ENCODE results near the gene ATP6AP1.

ATP6AP1 gene

DNA sequence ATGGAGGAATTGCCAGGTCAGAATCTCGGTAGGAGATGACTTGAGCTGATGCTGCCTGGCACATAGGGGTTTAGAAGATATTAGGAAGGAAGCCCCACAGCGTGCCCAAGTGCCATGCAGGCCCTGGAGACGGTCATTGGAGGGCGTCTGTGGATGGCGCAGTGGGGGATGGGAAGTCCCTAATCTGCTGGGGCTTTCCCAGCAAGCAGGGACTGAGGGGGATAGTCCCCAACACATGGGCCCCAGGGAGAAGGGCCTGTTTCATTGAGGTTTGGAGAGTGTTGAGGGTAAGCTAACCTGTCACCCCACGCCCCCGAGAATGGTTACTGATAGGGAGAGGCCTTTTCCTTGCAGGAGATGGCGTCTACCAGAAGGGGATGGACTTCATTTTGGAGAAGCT lies 9.3 kb upstream of the ATP6AP1 start:
- Histone ChIP-seq H3K9me3 (ENCODE audit: control insufficient read depth, insufficient read depth, low read length) (no peaks in the 10 kb centered on the region), H3K4me3 (ENCODE audit: low read length) (no peak overlapping the region), H3K4me1 (ENCODE audit: control insufficient read depth, low read length) (no peaks in the 10 kb centered on the region), H3K79me2 (ENCODE audit: control insufficient read depth, low read length) (no peaks in the 10 kb centered on the region), H4K20me1 (ENCODE audit: control insufficient read depth, insufficient read depth, low read depth, low read length) (no peaks in the 10 kb centered on the region), H3K27me3 (ENCODE audit: control insufficient read depth, low read length) (no peaks in the 10 kb centered on the region), H3F3A (ENCODE audit: control insufficient read depth, insufficient read depth) (no peaks in the 10 kb centered on the region), H3K36me3 (ENCODE audit: control insufficient read depth, low read length) (no peaks in the 10 kb centered on the region), H3K27ac (ENCODE audit: low read depth, low read length) (no peak overlapping the region), H3K9me2 (replicated peaks; ENCODE audit: control insufficient read depth, low read length) (no peaks in the 10 kb centered on the region), H3K4me2 (ENCODE audit: low read length) (no peak overlapping the region)
- TF ChIP-seq, protein P1, sequence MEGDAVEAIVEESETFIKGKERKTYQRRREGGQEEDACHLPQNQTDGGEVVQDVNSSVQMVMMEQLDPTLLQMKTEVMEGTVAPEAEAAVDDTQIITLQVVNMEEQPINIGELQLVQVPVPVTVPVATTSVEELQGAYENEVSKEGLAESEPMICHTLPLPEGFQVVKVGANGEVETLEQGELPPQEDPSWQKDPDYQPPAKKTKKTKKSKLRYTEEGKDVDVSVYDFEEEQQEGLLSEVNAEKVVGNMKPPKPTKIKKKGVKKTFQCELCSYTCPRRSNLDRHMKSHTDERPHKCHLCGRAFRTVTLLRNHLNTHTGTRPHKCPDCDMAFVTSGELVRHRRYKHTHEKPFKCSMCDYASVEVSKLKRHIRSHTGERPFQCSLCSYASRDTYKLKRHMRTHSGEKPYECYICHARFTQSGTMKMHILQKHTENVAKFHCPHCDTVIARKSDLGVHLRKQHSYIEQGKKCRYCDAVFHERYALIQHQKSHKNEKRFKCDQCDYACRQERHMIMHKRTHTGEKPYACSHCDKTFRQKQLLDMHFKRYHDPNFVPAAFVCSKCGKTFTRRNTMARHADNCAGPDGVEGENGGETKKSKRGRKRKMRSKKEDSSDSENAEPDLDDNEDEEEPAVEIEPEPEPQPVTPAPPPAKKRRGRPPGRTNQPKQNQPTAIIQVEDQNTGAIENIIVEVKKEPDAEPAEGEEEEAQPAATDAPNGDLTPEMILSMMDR (IDR thresholded peaks at IDR 0.05; ENCODE audit: low read depth, low read length, poor library complexity, severe bottlenecking), result no peak
- no peak for TF ChIP-seq EZH2phosphoT487 (IDR thresholded peaks at IDR 0.05; ENCODE audit: borderline replicate concordance, low read length)

DNA sequence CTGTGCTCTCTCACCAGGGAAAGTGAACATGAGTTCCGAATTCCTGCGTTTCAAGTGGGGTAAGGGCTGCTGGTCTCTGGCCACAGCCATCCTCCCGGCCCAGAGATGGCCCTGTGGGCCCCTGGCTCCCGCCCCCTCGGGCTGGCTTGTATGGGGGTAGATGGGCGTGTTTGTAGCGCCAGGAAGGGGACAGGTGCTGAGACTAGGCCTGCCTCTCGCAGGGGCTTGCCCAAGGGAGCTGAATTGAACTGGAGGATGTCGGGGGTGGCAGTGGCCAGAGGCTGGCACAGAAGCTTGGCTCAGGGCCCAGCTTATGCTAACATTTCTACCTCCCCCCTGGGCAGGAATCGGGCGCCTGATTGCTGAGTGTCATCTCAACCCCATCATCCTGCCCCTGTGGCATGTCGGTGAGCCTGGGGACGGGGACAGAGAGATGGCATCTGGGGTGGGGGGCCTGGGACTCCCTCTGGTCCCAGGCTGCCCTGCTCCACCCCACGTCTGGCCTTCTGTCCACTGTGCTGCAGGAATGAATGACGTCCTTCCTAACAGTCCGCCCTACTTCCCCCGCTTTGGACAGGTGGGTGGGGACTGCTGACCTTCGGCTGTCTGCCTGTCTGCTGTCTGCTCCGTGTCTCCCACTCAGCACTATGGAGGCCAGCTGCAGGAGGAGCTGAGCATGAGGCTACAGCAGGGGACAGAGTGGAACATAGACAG lies 8.6 kb upstream of the ATP6AP1 start:
- Histone ChIP-seq H3K27ac (ENCODE audit: low read depth, low read length) (no peak overlapping the region), H3K9me3 (ENCODE audit: control insufficient read depth, insufficient read depth, low read length) (no peaks in the 10 kb centered on the region), H3F3A (ENCODE audit: control insufficient read depth, insufficient read depth) (no peaks in the 10 kb centered on the region), H3K4me3 (ENCODE audit: low read length) (no peak overlapping the region), H3K27me3 (ENCODE audit: control insufficient read depth, low read length) (no peaks in the 10 kb centered on the region), H4K20me1 (ENCODE audit: control insufficient read depth, insufficient read depth, low read depth, low read length) (no peaks in the 10 kb centered on the region), H3K4me2 (ENCODE audit: low read length) (no peak overlapping the region), H3K9me2 (replicated peaks; ENCODE audit: control insufficient read depth, low read length) (no peaks in the 10 kb centered on the region), H3K79me2 (ENCODE audit: control insufficient read depth, low read length) (no peaks in the 10 kb centered on the region), H3K36me3 (ENCODE audit: control insufficient read depth, low read length) (no peaks in the 10 kb centered on the region), H3K4me1 (ENCODE audit: control insufficient read depth, low read length) (no peaks in the 10 kb centered on the region)
- TF ChIP-seq EZH2phosphoT487 (IDR thresholded peaks at IDR 0.05; ENCODE audit: borderline replicate concordance, low read length), result no peak
- TF ChIP-seq, protein P1 (IDR thresholded peaks at IDR 0.05; ENCODE audit: low read depth, low read length, poor library complexity, severe bottlenecking), result no peak

DNA sequence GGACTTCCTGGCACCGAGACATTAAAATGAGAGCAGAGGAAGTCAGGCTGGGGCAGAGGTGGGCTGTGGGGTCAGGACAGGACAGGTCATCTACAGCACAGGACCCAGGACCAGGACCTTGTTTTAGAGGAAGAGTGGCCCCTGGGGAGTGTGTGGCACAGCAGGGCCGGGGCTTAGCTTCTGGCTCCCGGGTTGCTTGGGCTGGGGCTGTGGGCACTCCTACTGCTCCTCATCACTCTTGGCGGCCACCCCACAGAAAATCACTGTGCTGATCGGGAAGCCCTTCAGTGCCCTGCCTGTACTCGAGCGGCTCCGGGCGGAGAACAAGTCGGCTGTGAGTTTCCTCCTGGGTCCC lies 8.1 kb upstream of the ATP6AP1 start:
- no peak overlapping the region for H3K4me2 ChIP-seq (ENCODE audit: low read length)
- no peaks in the 10 kb centered on the region for H3F3A ChIP-seq (ENCODE audit: control insufficient read depth, insufficient read depth)
- no peaks in the 10 kb centered on the region for H3K9me3 ChIP-seq (ENCODE audit: control insufficient read depth, insufficient read depth, low read length)
- TF ChIP-seq, protein P1 (IDR thresholded peaks at IDR 0.05; ENCODE audit: low read depth, low read length, poor library complexity, severe bottlenecking), result no peak
- no peak for TF ChIP-seq EZH2phosphoT487 (IDR thresholded peaks at IDR 0.05; ENCODE audit: borderline replicate concordance, low read length)
- H3K79me2 ChIP-seq (ENCODE audit: control insufficient read depth, low read length), result no peaks in the 10 kb centered on the region
- H4K20me1 ChIP-seq (ENCODE audit: control insufficient read depth, insufficient read depth, low read depth, low read length), result no peaks in the 10 kb centered on the region
- H3K27ac ChIP-seq (ENCODE audit: low read depth, low read length), result no peak overlapping the region
- H3K4me3 ChIP-seq (ENCODE audit: low read length), result no peak overlapping the region
- H3K36me3 ChIP-seq (ENCODE audit: control insufficient read depth, low read length), result no peaks in the 10 kb centered on the region
- no peaks in the 10 kb centered on the region for H3K4me1 ChIP-seq (ENCODE audit: control insufficient read depth, low read length)
- H3K9me2 ChIP-seq (replicated peaks; ENCODE audit: control insufficient read depth, low read length), result no peaks in the 10 kb centered on the region
- H3K27me3 ChIP-seq (ENCODE audit: control insufficient read depth, low read length), result no peaks in the 10 kb centered on the region

Measured in DOHH2 (cell line).